T1000 (cell line): Measurements from ENCODE around the gene SRCIN1.

Experiments
- DNase-seq: peaks from one replicate; lab custom pipeline; 2025; ENCODE audit warnings: mixed read lengths; lab: John Stamatoyannopoulos, UW

The SRCIN1 gene

GRCh38 chr17:38583176-38583575 lies 22.6 kb downstream of the SRCIN1 start:
- DNase-seq = no peak

- DNase-seq = no peak
These were observed 23.7 kb downstream of the SRCIN1 start for GRCh38 chr17:38582069-38582468.

GRCh38 chr17:38579934-38580333 lies 25.8 kb downstream of the SRCIN1 start:
- no peak for DNase-seq

GRCh38 chr17:38579083-38579480 lies 26.7 kb downstream of the SRCIN1 start:
- DNase-seq = no peak

GRCh38 chr17:38578229-38579082 lies 27.3 kb downstream of the SRCIN1 start:
- no peak for DNase-seq

GRCh38 chr17:38577645-38578173 lies 28.0 kb downstream of the SRCIN1 start:
- DNase-seq = no peak

GRCh38 chr17:38577244-38577643 lies 28.5 kb downstream of the SRCIN1 start:
- no peak for DNase-seq

GRCh38 chr17:38575781-38576180 lies 30.0 kb downstream of the SRCIN1 start:
- no peak for DNase-seq

GRCh38 chr17:38574712-38575111 lies 31.0 kb downstream of the SRCIN1 start:
- DNase-seq = no peak

GRCh38 chr17:38572669-38573365 lies 32.9 kb downstream of the SRCIN1 start:
- no peak for DNase-seq

- no peak for DNase-seq
These were observed 33.7 kb downstream of the SRCIN1 start for GRCh38 chr17:38571833-38572668.

- DNase-seq = no peak
These were observed 35.8 kb downstream of the SRCIN1 start for GRCh38 chr17:38569701-38570512.

- DNase-seq = no peak
These were observed 36.8 kb downstream of the SRCIN1 start for GRCh38 chr17:38568845-38569510.

GRCh38 chr17:38568274-38568673 lies 37.5 kb downstream of the SRCIN1 start:
- DNase-seq = no peak

GRCh38 chr17:38567350-38567749 lies 38.4 kb downstream of the SRCIN1 start:
- no peak for DNase-seq

- no peak for DNase-seq
These were observed 39.1 kb downstream of the SRCIN1 start for GRCh38 chr17:38566666-38567031.

- DNase-seq = no peak
These were observed 39.7 kb downstream of the SRCIN1 start for GRCh38 chr17:38565853-38566665.

GRCh38 chr17:38564869-38565268 lies 40.9 kb downstream of the SRCIN1 start:
- no peak for DNase-seq

- DNase-seq = no peak
These were observed 41.4 kb downstream of the SRCIN1 start for GRCh38 chr17:38564254-38564837.
